ENCODE data around the gene DYNC1I1. TPM values are rescaled to one million over a fixed set of nuclear protein-coding genes. Genes with fewer than 3 reads are reported as not detected.

The DYNC1I1 gene
- total and polyA plus RNA-seq, 2 experiments from 2014 or later, result 1.4 to 4.1 TPM

DNA sequence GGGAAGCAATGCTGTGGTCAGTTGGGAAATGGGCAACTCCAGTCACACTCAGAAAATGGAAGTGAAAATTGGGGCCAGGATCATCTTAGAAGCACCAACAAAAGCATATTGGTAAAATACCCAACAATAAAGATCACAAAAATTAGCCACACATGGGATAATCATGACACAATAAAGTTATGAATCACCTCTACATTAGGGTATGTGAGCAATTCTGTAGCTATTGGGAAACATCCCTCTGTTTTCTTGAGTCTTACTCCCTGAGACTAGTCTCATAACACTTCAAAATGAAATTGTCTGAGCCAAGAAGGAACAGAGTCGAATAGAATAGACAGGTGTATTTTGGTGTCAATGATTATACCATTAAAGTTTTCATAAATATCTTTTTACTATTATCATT lies 178.3 kb downstream of the DYNC1I1 start (continued):
- TF ChIP-seq, protein P1, sequence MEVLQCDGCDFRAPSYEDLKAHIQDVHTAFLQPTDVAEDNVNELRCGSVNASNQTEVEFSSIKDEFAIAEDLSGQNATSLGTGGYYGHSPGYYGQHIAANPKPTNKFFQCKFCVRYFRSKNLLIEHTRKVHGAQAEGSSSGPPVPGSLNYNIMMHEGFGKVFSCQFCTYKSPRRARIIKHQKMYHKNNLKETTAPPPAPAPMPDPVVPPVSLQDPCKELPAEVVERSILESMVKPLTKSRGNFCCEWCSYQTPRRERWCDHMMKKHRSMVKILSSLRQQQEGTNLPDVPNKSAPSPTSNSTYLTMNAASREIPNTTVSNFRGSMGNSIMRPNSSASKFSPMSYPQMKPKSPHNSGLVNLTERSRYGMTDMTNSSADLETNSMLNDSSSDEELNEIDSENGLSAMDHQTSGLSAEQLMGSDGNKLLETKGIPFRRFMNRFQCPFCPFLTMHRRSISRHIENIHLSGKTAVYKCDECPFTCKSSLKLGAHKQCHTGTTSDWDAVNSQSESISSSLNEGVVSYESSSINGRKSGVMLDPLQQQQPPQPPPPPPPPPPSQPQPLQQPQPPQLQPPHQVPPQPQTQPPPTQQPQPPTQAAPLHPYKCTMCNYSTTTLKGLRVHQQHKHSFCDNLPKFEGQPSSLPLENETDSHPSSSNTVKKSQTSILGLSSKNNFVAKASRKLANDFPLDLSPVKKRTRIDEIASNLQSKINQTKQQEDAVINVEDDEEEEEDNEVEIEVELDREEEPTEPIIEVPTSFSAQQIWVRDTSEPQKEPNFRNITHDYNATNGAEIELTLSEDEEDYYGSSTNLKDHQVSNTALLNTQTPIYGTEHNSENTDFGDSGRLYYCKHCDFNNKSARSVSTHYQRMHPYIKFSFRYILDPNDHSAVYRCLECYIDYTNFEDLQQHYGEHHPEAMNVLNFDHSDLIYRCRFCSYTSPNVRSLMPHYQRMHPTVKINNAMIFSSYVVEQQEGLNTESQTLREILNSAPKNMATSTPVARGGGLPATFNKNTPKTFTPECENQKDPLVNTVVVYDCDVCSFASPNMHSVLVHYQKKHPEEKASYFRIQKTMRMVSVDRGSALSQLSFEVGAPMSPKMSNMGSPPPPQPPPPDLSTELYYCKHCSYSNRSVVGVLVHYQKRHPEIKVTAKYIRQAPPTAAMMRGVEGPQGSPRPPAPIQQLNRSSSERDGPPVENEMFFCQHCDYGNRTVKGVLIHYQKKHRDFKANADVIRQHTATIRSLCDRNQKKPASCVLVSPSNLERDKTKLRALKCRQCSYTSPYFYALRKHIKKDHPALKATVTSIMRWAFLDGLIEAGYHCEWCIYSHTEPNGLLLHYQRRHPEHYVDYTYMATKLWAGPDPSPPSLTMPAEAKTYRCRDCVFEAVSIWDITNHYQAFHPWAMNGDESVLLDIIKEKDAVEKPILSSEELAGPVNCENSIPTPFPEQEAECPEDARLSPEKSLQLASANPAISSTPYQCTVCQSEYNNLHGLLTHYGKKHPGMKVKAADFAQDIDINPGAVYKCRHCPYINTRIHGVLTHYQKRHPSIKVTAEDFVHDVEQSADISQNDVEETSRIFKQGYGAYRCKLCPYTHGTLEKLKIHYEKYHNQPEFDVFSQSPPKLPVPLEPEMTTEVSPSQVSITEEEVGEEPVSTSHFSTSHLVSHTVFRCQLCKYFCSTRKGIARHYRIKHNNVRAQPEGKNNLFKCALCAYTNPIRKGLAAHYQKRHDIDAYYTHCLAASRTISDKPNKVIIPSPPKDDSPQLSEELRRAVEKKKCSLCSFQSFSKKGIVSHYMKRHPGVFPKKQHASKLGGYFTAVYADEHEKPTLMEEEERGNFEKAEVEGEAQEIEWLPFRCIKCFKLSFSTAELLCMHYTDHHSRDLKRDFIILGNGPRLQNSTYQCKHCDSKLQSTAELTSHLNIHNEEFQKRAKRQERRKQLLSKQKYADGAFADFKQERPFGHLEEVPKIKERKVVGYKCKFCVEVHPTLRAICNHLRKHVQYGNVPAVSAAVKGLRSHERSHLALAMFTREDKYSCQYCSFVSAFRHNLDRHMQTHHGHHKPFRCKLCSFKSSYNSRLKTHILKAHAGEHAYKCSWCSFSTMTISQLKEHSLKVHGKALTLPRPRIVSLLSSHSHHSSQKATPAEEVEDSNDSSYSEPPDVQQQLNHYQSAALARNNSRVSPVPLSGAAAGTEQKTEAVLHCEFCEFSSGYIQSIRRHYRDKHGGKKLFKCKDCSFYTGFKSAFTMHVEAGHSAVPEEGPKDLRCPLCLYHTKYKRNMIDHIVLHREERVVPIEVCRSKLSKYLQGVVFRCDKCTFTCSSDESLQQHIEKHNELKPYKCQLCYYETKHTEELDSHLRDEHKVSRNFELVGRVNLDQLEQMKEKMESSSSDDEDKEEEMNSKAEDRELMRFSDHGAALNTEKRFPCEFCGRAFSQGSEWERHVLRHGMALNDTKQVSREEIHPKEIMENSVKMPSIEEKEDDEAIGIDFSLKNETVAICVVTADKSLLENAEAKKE (CRISPR knock-in tag; IDR thresholded peaks at IDR 0.05), result no peak
- TF ChIP-seq STAT1 (IDR thresholded peaks at IDR 0.05; ENCODE audit: unreplicated experiment), result no peak
- TF ChIP-seq, protein P2, sequence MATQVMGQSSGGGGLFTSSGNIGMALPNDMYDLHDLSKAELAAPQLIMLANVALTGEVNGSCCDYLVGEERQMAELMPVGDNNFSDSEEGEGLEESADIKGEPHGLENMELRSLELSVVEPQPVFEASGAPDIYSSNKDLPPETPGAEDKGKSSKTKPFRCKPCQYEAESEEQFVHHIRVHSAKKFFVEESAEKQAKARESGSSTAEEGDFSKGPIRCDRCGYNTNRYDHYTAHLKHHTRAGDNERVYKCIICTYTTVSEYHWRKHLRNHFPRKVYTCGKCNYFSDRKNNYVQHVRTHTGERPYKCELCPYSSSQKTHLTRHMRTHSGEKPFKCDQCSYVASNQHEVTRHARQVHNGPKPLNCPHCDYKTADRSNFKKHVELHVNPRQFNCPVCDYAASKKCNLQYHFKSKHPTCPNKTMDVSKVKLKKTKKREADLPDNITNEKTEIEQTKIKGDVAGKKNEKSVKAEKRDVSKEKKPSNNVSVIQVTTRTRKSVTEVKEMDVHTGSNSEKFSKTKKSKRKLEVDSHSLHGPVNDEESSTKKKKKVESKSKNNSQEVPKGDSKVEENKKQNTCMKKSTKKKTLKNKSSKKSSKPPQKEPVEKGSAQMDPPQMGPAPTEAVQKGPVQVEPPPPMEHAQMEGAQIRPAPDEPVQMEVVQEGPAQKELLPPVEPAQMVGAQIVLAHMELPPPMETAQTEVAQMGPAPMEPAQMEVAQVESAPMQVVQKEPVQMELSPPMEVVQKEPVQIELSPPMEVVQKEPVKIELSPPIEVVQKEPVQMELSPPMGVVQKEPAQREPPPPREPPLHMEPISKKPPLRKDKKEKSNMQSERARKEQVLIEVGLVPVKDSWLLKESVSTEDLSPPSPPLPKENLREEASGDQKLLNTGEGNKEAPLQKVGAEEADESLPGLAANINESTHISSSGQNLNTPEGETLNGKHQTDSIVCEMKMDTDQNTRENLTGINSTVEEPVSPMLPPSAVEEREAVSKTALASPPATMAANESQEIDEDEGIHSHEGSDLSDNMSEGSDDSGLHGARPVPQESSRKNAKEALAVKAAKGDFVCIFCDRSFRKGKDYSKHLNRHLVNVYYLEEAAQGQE (IDR thresholded peaks at IDR 0.05; ENCODE audit: unreplicated experiment), result no peak
- no peak for TF ChIP-seq EZH2 (IDR thresholded peaks at IDR 0.05; ENCODE audit: low read depth, unreplicated experiment)
- TF ChIP-seq NANOG (IDR thresholded peaks at IDR 0.05; ENCODE audit: borderline replicate concordance), result no peak
- TF ChIP-seq POLR2AphosphoS5 (IDR thresholded peaks at IDR 0.05; ENCODE audit: low read depth), result no peak
- TF ChIP-seq ZNF114 (CRISPR knock-in tag; IDR thresholded peaks at IDR 0.05), result no peak
- no peak for TF ChIP-seq EZH2phosphoT487 (IDR thresholded peaks at IDR 0.05; ENCODE audit: unreplicated experiment)
- TF ChIP-seq JUNB (IDR thresholded peaks at IDR 0.05; ENCODE audit: unreplicated experiment), result no peak

Data from GM23338 (cell line).